Breast epithelium (tissue), 4 donors: ENCODE measurements around the gene ZFPL1. TPM values are rescaled to one million over a fixed set of nuclear protein-coding genes. Genes with fewer than 3 reads are reported as not detected.
A peak's percentile ranks its signal among the peaks of the same experiment; 100 is the strongest.

Experiments used
- DNase-seq, 2 donors: peaks; one replicate each; pipeline ENCODE4 v3.0.0-alpha.2; 2019; ENCODE audit warnings: low spot score in 2 of 2
- H3K27ac ChIP-seq, 2 donors: fragments of 200-600 bp; sonication (generic) in 1 of 2; one replicate each; pipeline ENCODE4 v1.5.1; 2016 to 2019; ENCODE audit warnings: mild to moderate bottlenecking in 1 of 2
- H3K27me3 ChIP-seq, 2 donors: fragments of 200-600 bp; sonication (generic) in 1 of 2; one replicate each; pipeline versions ENCODE4 v1.5.1 to v1.6.0; 2017 to 2019; ENCODE audit warnings: control low read depth in 1 of 2, mild to moderate bottlenecking in 1 of 2
- H3K36me3 ChIP-seq: fragments of 200-600 bp; one replicate; pipeline ENCODE4 v1.5.1; 2019
- H3K4me1 ChIP-seq, 2 donors: fragments of 200-600 bp; sonication (generic); one replicate each; pipeline ENCODE4 v1.5.1; 2016 to 2019; ENCODE audit warnings: control low read depth in 1 of 2
- H3K4me3 ChIP-seq, 3 donors: fragments of 200-600 bp; sonication (generic); 1 replicate in 2 of 3; 2 replicates in 1 of 3; pipeline ENCODE4 v1.5.1; 2016 to 2019; ENCODE audit warnings: mild to moderate bottlenecking in 3 of 3, moderate library complexity in 2 of 3
- H3K9me3 ChIP-seq, 2 donors: fragments of 200-600 bp; sonication (generic) in 1 of 2; one replicate each; pipeline ENCODE4 v1.5.1; 2016 to 2019; ENCODE audit warnings: control low read depth in 1 of 2
- POLR2A ChIP-seq: fragments of 450-650 bp; IDR thresholded peaks from one replicate; pipeline ENCODE4 v1.6.1; 2016; ENCODE audit warnings: antibody characterized with exemption, mild to moderate bottlenecking, moderate library complexity
- POLR2AphosphoS5 ChIP-seq, 3 donors: sonication (generic); formaldehyde crosslinking; IDR thresholded peaks; one replicate each; pipeline ENCODE4 v1.6.1; 2017; ENCODE audit warnings: antibody characterized with exemption in 3 of 3
- intact Hi-C: fragments of 100-400 bp; cut with DNase I; formaldehyde crosslinking; loops from one replicate; pipeline ENCODE4 v1.15.1; 2023; ENCODE audit warnings: low total_unique reads
- total RNA-seq, 3 donors: library from RNA; depleted of rRNA; stranded (reverse); fragments of >200 nt; gene quantifications; one replicate each; pipeline ENCODE4 v1.1.0, GENCODE V29; 2016
- TF ChIP-seq, protein P1 (sequence below), 3 donors: fragments of 450-650 bp; IDR thresholded peaks; one replicate each; pipeline ENCODE4 v1.5.1; 2016 to 2017; ENCODE audit warnings: antibody characterized with exemption in 3 of 3, mild to moderate bottlenecking in 3 of 3, moderate library complexity in 3 of 3

ZFPL1 gene
- total RNA-seq, 3 donors from 2014 or later = 33.8 to 44.1 (median 44.0) TPM

DNA sequence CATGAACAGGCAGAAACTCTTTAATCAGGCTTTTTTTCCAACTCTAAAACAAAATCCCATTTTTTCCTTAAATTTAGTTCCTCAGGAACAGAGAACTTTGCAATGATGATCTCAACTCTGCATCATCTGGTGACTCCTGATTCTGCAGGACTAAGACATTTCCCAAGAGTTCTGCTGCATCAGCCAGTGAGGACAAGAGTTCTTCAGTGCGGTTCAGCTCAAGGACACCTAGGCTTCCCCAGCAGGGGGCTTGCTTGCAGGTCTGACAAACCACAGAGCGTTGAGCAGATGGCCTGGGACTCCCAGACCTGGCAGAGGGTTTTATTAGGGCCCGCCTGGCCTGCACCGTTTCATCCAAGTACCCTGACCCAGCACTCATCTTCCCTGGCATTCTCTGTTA, 6.6 kb upstream of the ZFPL1 start:
- Histone ChIP-seq H3K9me3 (no peaks in the 10 kb centered on the region), H3K27ac (no peak overlapping the region), H3K27me3 (no peaks in the 10 kb centered on the region), H3K4me1 (no peaks in the 10 kb centered on the region), H3K36me3 (no peaks in the 10 kb centered on the region), H3K4me3 (no peak overlapping the region)
- DNase-seq = no peak
- intact Hi-C loops = no loop called here
- TF ChIP-seq POLR2AphosphoS5 (IDR thresholded peaks at IDR 0.05) (no peak), POLR2A (no peak)
- TF ChIP-seq, protein P1, sequence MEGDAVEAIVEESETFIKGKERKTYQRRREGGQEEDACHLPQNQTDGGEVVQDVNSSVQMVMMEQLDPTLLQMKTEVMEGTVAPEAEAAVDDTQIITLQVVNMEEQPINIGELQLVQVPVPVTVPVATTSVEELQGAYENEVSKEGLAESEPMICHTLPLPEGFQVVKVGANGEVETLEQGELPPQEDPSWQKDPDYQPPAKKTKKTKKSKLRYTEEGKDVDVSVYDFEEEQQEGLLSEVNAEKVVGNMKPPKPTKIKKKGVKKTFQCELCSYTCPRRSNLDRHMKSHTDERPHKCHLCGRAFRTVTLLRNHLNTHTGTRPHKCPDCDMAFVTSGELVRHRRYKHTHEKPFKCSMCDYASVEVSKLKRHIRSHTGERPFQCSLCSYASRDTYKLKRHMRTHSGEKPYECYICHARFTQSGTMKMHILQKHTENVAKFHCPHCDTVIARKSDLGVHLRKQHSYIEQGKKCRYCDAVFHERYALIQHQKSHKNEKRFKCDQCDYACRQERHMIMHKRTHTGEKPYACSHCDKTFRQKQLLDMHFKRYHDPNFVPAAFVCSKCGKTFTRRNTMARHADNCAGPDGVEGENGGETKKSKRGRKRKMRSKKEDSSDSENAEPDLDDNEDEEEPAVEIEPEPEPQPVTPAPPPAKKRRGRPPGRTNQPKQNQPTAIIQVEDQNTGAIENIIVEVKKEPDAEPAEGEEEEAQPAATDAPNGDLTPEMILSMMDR (IDR thresholded peaks at IDR 0.05) = no peak

DNA sequence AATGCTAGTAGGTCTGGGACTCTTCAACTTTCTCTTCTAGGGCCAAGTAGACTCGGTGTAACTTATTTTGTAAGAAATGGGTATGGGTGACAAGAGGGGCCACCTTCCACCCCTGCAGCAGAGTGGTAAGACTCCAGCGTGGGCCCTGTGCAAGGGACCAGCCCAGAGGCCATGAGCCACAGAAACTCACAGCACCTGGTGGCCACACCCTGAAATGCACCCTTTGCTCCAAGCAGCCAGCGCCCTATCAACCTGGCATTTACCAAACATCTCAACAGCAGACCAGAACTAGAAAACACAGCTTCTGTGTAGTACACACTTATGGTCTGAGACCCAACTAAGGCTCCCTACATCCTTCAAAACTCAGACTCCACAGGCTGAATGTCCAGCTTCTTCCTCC, 5.9 kb upstream of the ZFPL1 start:
- TF ChIP-seq POLR2AphosphoS5 (IDR thresholded peaks at IDR 0.05) (no peak), POLR2A (no peak)
- TF ChIP-seq, protein P1 (IDR thresholded peaks at IDR 0.05) = peak; percentile 46 to 62 (median 53)
- DNase-seq = no peak
- Histone ChIP-seq H3K36me3 (no peaks in the 10 kb centered on the region), H3K9me3 (no peaks in the 10 kb centered on the region), H3K4me3 (no peak overlapping the region), H3K4me1 (no peaks in the 10 kb centered on the region), H3K27ac (no peak overlapping the region), H3K27me3 (no peaks in the 10 kb centered on the region)
- intact Hi-C loops = no loop called here

DNA sequence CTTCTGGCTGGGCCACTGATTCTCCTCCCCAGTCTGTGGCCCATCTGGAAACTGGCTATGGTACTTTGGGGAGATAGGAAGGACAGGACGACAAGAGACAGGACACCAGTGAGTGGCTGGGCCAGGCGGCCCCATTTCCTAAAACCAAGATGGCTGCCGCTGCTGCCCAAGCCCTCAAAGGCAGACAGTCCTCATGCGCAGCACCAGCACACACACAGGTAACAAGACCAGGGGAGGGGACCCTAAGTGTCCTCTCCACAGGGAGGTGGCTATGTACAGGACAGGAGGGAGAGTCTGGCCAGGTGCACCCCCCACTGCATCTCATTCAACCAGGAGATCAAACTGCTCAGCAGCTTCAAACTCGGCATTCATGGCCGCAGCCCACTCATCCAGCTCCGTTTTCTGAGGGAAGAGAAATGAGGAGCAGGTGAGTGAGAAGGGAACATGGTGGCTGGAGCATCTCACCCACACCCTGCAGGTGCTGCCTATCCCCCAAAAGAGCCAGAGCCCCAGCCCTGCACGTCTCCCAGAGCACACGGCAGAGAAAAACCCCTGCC, 5.2 kb upstream of the ZFPL1 start:
- intact Hi-C loops = no loop called here
- Histone ChIP-seq H3K9me3 (no peaks in the 10 kb centered on the region), H3K27me3 (no peaks in the 10 kb centered on the region), H3K4me3 (no peak overlapping the region), H3K27ac (no peak overlapping the region), H3K4me1 (no peaks in the 10 kb centered on the region), H3K36me3 (no peaks in the 10 kb centered on the region)
- TF ChIP-seq, protein P1 (IDR thresholded peaks at IDR 0.05) = no peak
- no peak for TF ChIP-seq POLR2AphosphoS5 (IDR thresholded peaks at IDR 0.05)
- TF ChIP-seq POLR2A = no peak
- DNase-seq = no peak

DNA sequence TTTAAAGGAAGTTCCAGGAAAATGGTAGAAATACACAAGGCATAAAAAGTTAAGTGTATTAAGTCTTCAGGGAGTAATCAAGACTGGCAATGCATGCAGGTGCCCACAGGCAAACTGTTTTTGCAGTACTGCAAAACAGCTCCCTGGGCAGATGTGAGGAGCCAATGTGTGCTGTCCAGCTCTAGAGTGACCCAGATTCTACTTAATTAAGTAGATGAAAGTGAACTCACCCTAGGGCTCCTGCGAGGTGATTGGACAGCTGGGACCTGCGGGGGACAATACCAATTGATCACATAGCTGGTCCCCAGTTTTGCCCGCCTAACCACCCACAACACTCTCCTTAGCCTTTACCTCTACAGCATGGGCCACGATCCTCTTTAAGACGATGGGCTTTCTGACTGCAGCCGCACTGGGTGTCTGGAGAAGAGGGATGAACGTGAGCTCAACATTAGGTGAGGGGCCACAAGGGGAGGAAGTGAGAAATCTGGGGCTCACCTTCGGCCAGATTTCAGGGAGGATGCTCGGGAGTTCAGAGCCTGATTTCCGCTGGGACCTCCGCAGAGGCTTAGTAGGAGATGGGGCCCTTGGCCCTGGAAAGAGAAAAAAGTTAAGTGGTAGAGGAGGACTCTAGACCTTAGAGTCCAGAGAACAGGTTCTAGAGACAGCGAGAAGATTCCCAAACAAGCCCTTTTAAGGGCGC, 738 bp upstream of the ZFPL1 start:
- TF ChIP-seq POLR2A (no peak), POLR2AphosphoS5 (IDR thresholded peaks at IDR 0.05) (no peak)
- TF ChIP-seq, protein P1 (IDR thresholded peaks at IDR 0.05) = no peak
- no peaks in the 10 kb centered on the region for H3K27me3 ChIP-seq
- DNase-seq = no peak
- no peaks in the 10 kb centered on the region for H3K9me3 ChIP-seq
- intact Hi-C loops = no loop called here
- peak overlapping the region; percentile 97 to 98 for H3K27ac ChIP-seq
- peak overlapping the region; percentile 75 to 85 (median 82) for H3K4me3 ChIP-seq
- no peaks in the 10 kb centered on the region for H3K4me1 ChIP-seq
- peaks cover 7% of the 10 kb centered on the region for H3K36me3 ChIP-seq

DNA sequence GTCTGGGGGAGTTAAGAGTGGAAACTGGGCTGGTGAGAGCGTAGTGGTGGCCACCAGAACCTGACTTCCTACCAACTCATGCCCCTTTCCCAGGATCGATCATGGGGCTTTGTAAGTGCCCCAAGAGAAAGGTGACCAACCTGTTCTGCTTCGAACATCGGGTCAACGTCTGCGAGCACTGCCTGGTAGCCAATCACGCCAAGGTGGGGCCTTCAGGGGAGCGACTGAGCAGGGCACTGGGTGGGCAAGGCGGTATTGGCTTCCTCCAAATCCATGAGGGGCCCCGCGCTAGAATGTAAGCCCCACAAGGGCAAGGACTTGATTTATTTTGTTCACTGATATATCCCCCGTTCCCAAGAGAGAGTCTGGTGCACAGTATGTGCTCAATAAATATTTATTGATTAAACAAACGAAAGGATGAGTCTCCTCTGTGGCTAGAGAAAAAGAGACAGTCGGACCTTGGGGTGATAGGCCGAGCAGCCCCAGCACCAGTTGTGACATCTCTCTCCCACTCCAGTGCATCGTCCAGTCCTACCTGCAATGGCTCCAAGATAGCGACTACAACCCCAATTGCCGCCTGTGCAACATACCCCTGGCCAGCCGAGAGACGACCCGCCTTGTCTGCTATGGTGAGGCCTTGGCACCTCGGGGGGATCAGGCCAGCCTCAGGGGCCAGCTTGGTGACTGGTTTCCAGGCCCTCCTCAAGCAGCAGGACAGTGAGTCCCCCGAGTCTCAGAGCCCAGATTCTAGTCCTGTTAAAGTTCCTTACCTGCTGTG, 765 bp downstream of the ZFPL1 start:
- Histone ChIP-seq H3K4me1 (no peaks in the 10 kb centered on the region), H3K36me3 (peaks cover 7% of the 10 kb centered on the region), H3K27me3 (no peaks in the 10 kb centered on the region), H3K27ac (peak overlapping the region; percentile 97 to 98), H3K4me3 (peak overlapping the region; percentile 75 to 85 (median 82)), H3K9me3 (no peaks in the 10 kb centered on the region)
- DNase-seq = no peak
- TF ChIP-seq POLR2AphosphoS5 (IDR thresholded peaks at IDR 0.05) (no peak), POLR2A (no peak)
- intact Hi-C loops = no loop called here
